GM10847 (cell line): ENCODE measurements around the gene CDK10.

Experiments used
- POLR2A ChIP-seq: IDR thresholded peaks from 2 replicates; pipeline ENCODE4 v1.6.1; 2011; ENCODE audit not compliant: insufficient read length; ENCODE audit errors: extremely low read depth

The CDK10 gene

GRCh38 chr16:89732918-89733242, 46.4 kb downstream of the CDK10 start:
- no peak for TF ChIP-seq POLR2A

- no peak for TF ChIP-seq POLR2A
Measured at GRCh38 chr16:89733322-89733721, 46.8 kb downstream of the CDK10 start.

- TF ChIP-seq POLR2A, result no peak
Measured at GRCh38 chr16:89733792-89734191, 47.3 kb downstream of the CDK10 start.

GRCh38 chr16:89736554-89736953, 50.1 kb downstream of the CDK10 start:
- TF ChIP-seq POLR2A, result no peak

- TF ChIP-seq POLR2A, result no peak
Measured at GRCh38 chr16:89737341-89738071, 51.0 kb downstream of the CDK10 start.

GRCh38 chr16:89738072-89738377, 51.5 kb downstream of the CDK10 start:
- TF ChIP-seq POLR2A, result no peak

- no peak for TF ChIP-seq POLR2A
Measured at GRCh38 chr16:89738538-89739317, 52.2 kb downstream of the CDK10 start.

- TF ChIP-seq POLR2A, result no peak
Measured at GRCh38 chr16:89739383-89739782, 52.9 kb downstream of the CDK10 start.

GRCh38 chr16:89741342-89742014, 55.0 kb downstream of the CDK10 start:
- no peak for TF ChIP-seq POLR2A

GRCh38 chr16:89742948-89743347, 56.5 kb downstream of the CDK10 start:
- TF ChIP-seq POLR2A, result no peak

GRCh38 chr16:89744813-89745212, 58.3 kb downstream of the CDK10 start:
- no peak for TF ChIP-seq POLR2A
